DMS153 treated with DMSO at 0.1 percent for 48 hours (cell line): ENCODE data around the gene GFOD1.

Experiments used
- DNase-seq: peaks from one replicate; lab custom pipeline; 2025; ENCODE audit not compliant: unreplicated experiment; lab: John Stamatoyannopoulos, UW

GFOD1 gene

GRCh38 chr6:13359287-13359686, 128.1 kb downstream of the GFOD1 start:
- no peak for DNase-seq

GRCh38 chr6:13358511-13358910, 128.9 kb downstream of the GFOD1 start:
- no peak for DNase-seq

- DNase-seq = no peak
These were observed 129.8 kb downstream of the GFOD1 start for GRCh38 chr6:13357551-13358075.

- no peak for DNase-seq
These were observed 131.2 kb downstream of the GFOD1 start for GRCh38 chr6:13355999-13356785.

GRCh38 chr6:13355043-13355945, 132.1 kb downstream of the GFOD1 start:
- no peak for DNase-seq

GRCh38 chr6:13354331-13355042, 132.9 kb downstream of the GFOD1 start:
- no peak for DNase-seq

- no peak for DNase-seq
These were observed 135.2 kb downstream of the GFOD1 start for GRCh38 chr6:13352165-13352564.

- no peak for DNase-seq
These were observed 136.1 kb downstream of the GFOD1 start for GRCh38 chr6:13351271-13351670.

- no peak for DNase-seq
These were observed 137.4 kb downstream of the GFOD1 start for GRCh38 chr6:13349811-13350506.

GRCh38 chr6:13348334-13349113, 138.9 kb downstream of the GFOD1 start:
- no peak for DNase-seq

GRCh38 chr6:13346245-13346644, 141.2 kb downstream of the GFOD1 start:
- DNase-seq = no peak

GRCh38 chr6:13342414-13343019, 144.9 kb downstream of the GFOD1 start:
- DNase-seq = no peak

GRCh38 chr6:13339863-13340630, 147.4 kb downstream of the GFOD1 start:
- no peak for DNase-seq

GRCh38 chr6:13338038-13338437, 149.4 kb downstream of the GFOD1 start:
- no peak for DNase-seq

- DNase-seq = peak; percentile 26
These were observed 150.8 kb downstream of the GFOD1 start for GRCh38 chr6:13336553-13336952.

GRCh38 chr6:13334953-13335352, 152.4 kb downstream of the GFOD1 start:
- no peak for DNase-seq

- no peak for DNase-seq
These were observed 155.1 kb downstream of the GFOD1 start for GRCh38 chr6:13332349-13332706.

- DNase-seq = no peak
These were observed 155.7 kb downstream of the GFOD1 start for GRCh38 chr6:13331516-13332348.
